Endothelial cell of umbilical vein (primary cell): ENCODE measurements around the gene SH3BP4. TPM values are rescaled to one million over a fixed set of nuclear protein-coding genes. Genes with fewer than 3 reads are reported as not detected.

Source experiments
- BruUV-seq: library from RNA; stranded (reverse); fragments of 400-500 nt; replicated peaks from 2 replicates; lab custom pipeline; 2021; lab: Mats Ljungman, UMichigan
- CTCF ChIA-PET: fragments of 300-600, 350-600 bp; sonication (Branson Sonifier 250); formaldehyde crosslinking; loops from one replicate; lab custom pipeline; 2021; ENCODE audit warnings: antibody characterized with exemption, inconsistent platforms; lab: Charles Lee
- POLR2A ChIA-PET: fragments of 300-600, 350-600 bp; sonication (Branson Sonifier 250); formaldehyde crosslinking; loops from one replicate; lab custom pipeline; 2021; ENCODE audit warnings: antibody characterized with exemption, inconsistent platforms; lab: Charles Lee
- DNase-seq: peaks from one replicate; pipeline ENCODE4 v3.0.0-alpha.2; 2011; ENCODE audit warnings: low read depth, low spot score
- FAIRE-seq: peaks from 2 replicates; lab custom pipeline; 2011; peaks lifted over from hg19 to GRCh38; lab: Jason Lieb, UNC
- H2AFZ ChIP-seq: 2 replicates; pipeline ENCODE4 v1.6.0; 2012; ENCODE audit warnings: low read depth, low read length, control low read depth, inconsistent platforms
- H3K27ac ChIP-seq: 2 replicates; pipeline ENCODE4 v1.5.1; 2011; ENCODE audit warnings: low read depth, mild to moderate bottlenecking, control low read depth, low read length, moderate library complexity; ENCODE audit not compliant: insufficient read depth
- H3K27me3 ChIP-seq, 2 experiments: 2 replicates each; pipeline versions ENCODE4 v1.6.0 to v1.6.1; 2011; ENCODE audit warnings: low read length in 2 of 2, mixed read lengths in 1 of 2; ENCODE audit not compliant: control insufficient read depth in 2 of 2, insufficient read depth in 2 of 2
- H3K36me3 ChIP-seq, 2 experiments: 2 replicates in 1 of 2; 3 replicates in 1 of 2; pipeline ENCODE4 v1.5.1; 2011; ENCODE audit warnings: low read length in 2 of 2, mild to moderate bottlenecking in 1 of 2, moderate library complexity in 1 of 2; ENCODE audit not compliant: control insufficient read depth in 2 of 2, insufficient read depth in 2 of 2; ENCODE audit errors: extremely low read depth in 1 of 2
- H3K4me1 ChIP-seq: 3 replicates; pipeline ENCODE4 v1.5.1; 2011; ENCODE audit warnings: mild to moderate bottlenecking, low read length; ENCODE audit not compliant: control insufficient read depth, insufficient read depth; ENCODE audit errors: extremely low read depth
- H3K4me2 ChIP-seq: 2 replicates; pipeline ENCODE4 v1.6.1; 2011; ENCODE audit warnings: low read length, control low read depth, mixed read lengths; ENCODE audit not compliant: insufficient read depth
- H3K4me3 ChIP-seq, 3 experiments: fragments of 200-600 bp in 1 of 3; sonication (generic), shearing (Covaris generic) in 1 of 3; replicated peaks in 1 of 3; 2 replicates each; pipeline ENCODE4 v1.5.1; 2011 to 2016; ENCODE audit warnings: control low read depth in 3 of 3, low read length in 3 of 3, mild to moderate bottlenecking in 2 of 3, inconsistent platforms in 1 of 3, low read depth in 1 of 3, moderate library complexity in 1 of 3; ENCODE audit not compliant: insufficient read depth in 1 of 3
- H3K79me2 ChIP-seq: 2 replicates; pipeline ENCODE4 v1.6.0; 2012; ENCODE audit warnings: low read length, inconsistent platforms; ENCODE audit not compliant: control insufficient read depth, insufficient read depth
- H3K9ac ChIP-seq: replicated peaks from 2 replicates; pipeline ENCODE3; 2011; ENCODE audit warnings: low read length, control low read depth; ENCODE audit not compliant: insufficient read depth; ENCODE audit errors: extremely low read depth
- H3K9me1 ChIP-seq: replicated peaks from 3 replicates; pipeline ENCODE4 v1.6.0; 2011; ENCODE audit warnings: mild to moderate bottlenecking, low read length; ENCODE audit not compliant: control insufficient read depth, insufficient read depth; ENCODE audit errors: extremely low read depth
- H3K9me3 ChIP-seq: replicated peaks from 2 replicates; pipeline ENCODE4 v1.5.1; 2012; ENCODE audit warnings: low read length, inconsistent platforms; ENCODE audit not compliant: control insufficient read depth, insufficient read depth
- H4K20me1 ChIP-seq: replicated peaks from 2 replicates; pipeline ENCODE3; 2011; ENCODE audit warnings: mild to moderate bottlenecking, low read length; ENCODE audit not compliant: control insufficient read depth, insufficient read depth; ENCODE audit errors: extremely low read depth
- EZH2 ChIP-seq: IDR thresholded peaks from 2 replicates; pipeline ENCODE4 v1.6.1; 2012; ENCODE audit warnings: borderline replicate concordance, low read depth, mild to moderate bottlenecking, moderate library complexity, low read length, inconsistent platforms; ENCODE audit not compliant: severe bottlenecking
- FOS ChIP-seq: IDR thresholded peaks from 2 replicates; pipeline ENCODE4 v1.6.1; 2011; ENCODE audit warnings: mild to moderate bottlenecking, low read length, moderate library complexity, borderline replicate concordance; ENCODE audit not compliant: insufficient read depth
- GATA2 ChIP-seq: IDR thresholded peaks from 2 replicates; pipeline ENCODE4 v1.7.0; 2011; ENCODE audit warnings: low read depth, mild to moderate bottlenecking, moderate library complexity, mixed read lengths, low read length; ENCODE audit not compliant: insufficient read length, insufficient read depth
- JUN ChIP-seq: IDR thresholded peaks from 2 replicates; pipeline ENCODE4 v1.6.1; 2011; ENCODE audit warnings: borderline replicate concordance, low read depth; ENCODE audit not compliant: insufficient read length, insufficient read depth
- MYC ChIP-seq: IDR thresholded peaks from one replicate; pipeline ENCODE4 v1.6.1; 2011; ENCODE audit warnings: mild to moderate bottlenecking, low read depth, low read length
- POLR2A ChIP-seq: IDR thresholded peaks from 2 replicates; pipeline ENCODE4 v1.6.1; 2012; ENCODE audit warnings: low read depth, mild to moderate bottlenecking, control low read depth, low read length
- POLR2AphosphoS5 ChIP-seq: IDR thresholded peaks from 2 replicates; pipeline ENCODE4 v1.6.1; 2012; ENCODE audit warnings: low read depth, mild to moderate bottlenecking, control low read depth, low read length, moderate library complexity; ENCODE audit not compliant: insufficient read depth
- dilution Hi-C: fragments of 300-500 bp; cut with MboI; formaldehyde crosslinking; loops from one replicate; pipeline ENCODE4 v1.15.0; 2019; ENCODE audit warnings: low sequenced_read_pairs; ENCODE audit not compliant: extremely low pct_ligation_motif_present
- intact Hi-C: fragments of 100-400 bp; cut with micrococcal nuclease; formaldehyde crosslinking; loops from one replicate; pipeline ENCODE4 v1.10.0; 2022
- polyA plus RNA-seq, 4 experiments: library from polyadenylated mRNA; depleted of rRNA in 3 of 4; stranded (reverse) in 3 of 4; unstranded in 1 of 4; fragments of >200 nt; gene quantifications; 2 replicates each; pipeline versions ENCODE4 v1.2.1 to v1.2.3, GENCODE V29; 2011 to 2012; ENCODE audit warnings: missing spikeins in 1 of 4
- total RNA-seq: library from RNA; stranded (reverse); gene quantifications from 2 replicates; pipeline ENCODE4 v1.2.3, GENCODE V29; 2021
- TF ChIP-seq, protein P1 (sequence below), 2 donors: IDR thresholded peaks; 1 replicate in 1 of 2; 2 replicates in 1 of 2; pipeline ENCODE4 v1.5.1; 2011; ENCODE audit warnings: low read length in 2 of 2, mild to moderate bottlenecking in 2 of 2, moderate library complexity in 2 of 2, control low read depth in 1 of 2, inconsistent platforms in 1 of 2, low read depth in 1 of 2; ENCODE audit not compliant: insufficient read depth in 1 of 2; ENCODE audit errors: extremely low read depth in 1 of 2
- TF ChIP-seq, protein P2 (sequence below): IDR thresholded peaks from 2 replicates; pipeline ENCODE4 v1.6.1; 2011; ENCODE audit not compliant: insufficient read depth, insufficient read length

SH3BP4 gene
- total and polyA plus RNA-seq, 2 donors (not counting 3 experiments of a cell fraction or from before 2014, with no cell fraction given) = 85.2 to 100.0 TPM

DNA sequence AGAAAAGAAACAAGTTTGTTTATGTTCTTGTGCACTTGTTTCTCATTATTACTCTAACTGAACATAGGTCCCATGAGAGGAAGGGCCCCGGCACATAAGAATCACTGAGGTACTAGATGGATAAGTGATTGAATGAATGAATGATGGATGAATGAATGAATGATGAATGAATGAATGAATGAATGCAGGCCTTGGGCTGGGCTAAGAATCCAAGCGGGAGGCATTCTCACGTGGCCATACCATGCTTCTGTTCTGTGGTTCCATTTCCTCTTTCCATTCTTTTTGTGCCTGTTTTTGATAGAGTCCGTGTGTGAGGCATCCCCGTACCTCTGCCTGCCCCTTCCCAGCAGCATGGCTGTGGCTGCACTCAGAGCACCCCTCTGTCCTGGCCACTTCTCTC lies 94.8 kb downstream of the SH3BP4 start:
- intact Hi-C loops (no loop called here), dilution Hi-C loops (no loop called here)
- POLR2A ChIA-PET = no interaction called here
- Histone ChIP-seq H3K4me3 (no peak overlapping the region), H3K9ac (no peak overlapping the region), H3K27ac (no peak overlapping the region), H3K4me2 (no peak overlapping the region), H3K79me2 (peaks cover 83% of the 10 kb centered on the region), H4K20me1 (no peaks in the 10 kb centered on the region), H3K9me1 (no peaks in the 10 kb centered on the region), H3K4me1 (peaks cover 12% of the 10 kb centered on the region), H3K9me3 (no peaks in the 10 kb centered on the region), H2AFZ (no peak overlapping the region), H3K36me3 (peaks cover 31 to 43% of the 10 kb centered on the region in 2 experiments), H3K27me3 (no peaks in the 10 kb centered on the region)
- no peak for DNase-seq
- no peak for FAIRE-seq
- BruUV-seq = no TSS peak
- CTCF ChIA-PET = no interaction called here
- TF ChIP-seq, protein P1, sequence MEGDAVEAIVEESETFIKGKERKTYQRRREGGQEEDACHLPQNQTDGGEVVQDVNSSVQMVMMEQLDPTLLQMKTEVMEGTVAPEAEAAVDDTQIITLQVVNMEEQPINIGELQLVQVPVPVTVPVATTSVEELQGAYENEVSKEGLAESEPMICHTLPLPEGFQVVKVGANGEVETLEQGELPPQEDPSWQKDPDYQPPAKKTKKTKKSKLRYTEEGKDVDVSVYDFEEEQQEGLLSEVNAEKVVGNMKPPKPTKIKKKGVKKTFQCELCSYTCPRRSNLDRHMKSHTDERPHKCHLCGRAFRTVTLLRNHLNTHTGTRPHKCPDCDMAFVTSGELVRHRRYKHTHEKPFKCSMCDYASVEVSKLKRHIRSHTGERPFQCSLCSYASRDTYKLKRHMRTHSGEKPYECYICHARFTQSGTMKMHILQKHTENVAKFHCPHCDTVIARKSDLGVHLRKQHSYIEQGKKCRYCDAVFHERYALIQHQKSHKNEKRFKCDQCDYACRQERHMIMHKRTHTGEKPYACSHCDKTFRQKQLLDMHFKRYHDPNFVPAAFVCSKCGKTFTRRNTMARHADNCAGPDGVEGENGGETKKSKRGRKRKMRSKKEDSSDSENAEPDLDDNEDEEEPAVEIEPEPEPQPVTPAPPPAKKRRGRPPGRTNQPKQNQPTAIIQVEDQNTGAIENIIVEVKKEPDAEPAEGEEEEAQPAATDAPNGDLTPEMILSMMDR (IDR thresholded peaks at IDR 0.05; ENCODE audit: extremely low read depth in 1 of 2, insufficient read depth in 1 of 2, low read depth in 1 of 2, low read length in 2 of 2) = no peak
- TF ChIP-seq, protein P2, sequence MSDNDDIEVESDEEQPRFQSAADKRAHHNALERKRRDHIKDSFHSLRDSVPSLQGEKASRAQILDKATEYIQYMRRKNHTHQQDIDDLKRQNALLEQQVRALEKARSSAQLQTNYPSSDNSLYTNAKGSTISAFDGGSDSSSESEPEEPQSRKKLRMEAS = no peak
- TF ChIP-seq POLR2A (no peak), MYC (no peak), GATA2 (no peak), POLR2AphosphoS5 (no peak), FOS (no peak), JUN (no peak), EZH2 (no peak)
